OCI-LY3 (cell line): Measurements from ENCODE around the gene CEMIP2.

Experiments
- EZH2phosphoT487 ChIP-seq: fragments of 200-600 bp; shearing (Covaris generic); IDR thresholded peaks from 2 replicates; pipeline ENCODE4 v1.6.1; 2018; ENCODE audit warnings: antibody characterized with exemption, mixed run types, low read depth
- TF ChIP-seq, protein P1 (sequence below): fragments of 200-600, 300-600 bp; sonication (generic); IDR thresholded peaks from 2 replicates; pipeline ENCODE4 v1.5.1; 2014; ENCODE audit warnings: antibody characterized with exemption, low read length, low read depth

DNA sequence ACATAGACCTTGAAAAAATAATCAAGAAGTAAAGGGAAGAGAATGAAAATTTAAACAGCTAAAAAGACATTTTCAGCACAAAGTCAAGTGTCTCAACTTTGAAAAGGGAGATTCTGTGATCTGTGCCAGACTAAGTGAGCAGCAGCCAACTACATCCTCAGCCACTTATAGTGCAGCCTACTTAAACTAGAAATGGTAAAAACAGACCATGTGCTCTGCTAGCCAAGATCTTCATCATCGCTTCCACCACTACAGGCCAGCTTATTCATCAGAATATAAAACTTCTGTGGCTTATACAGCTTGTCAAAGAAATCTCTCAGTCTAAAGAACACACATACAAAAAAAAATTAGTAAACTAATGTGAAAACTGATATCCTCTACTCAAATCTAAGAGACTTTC is 63.5 kb downstream of the CEMIP2 start:
- TF ChIP-seq, protein P1, sequence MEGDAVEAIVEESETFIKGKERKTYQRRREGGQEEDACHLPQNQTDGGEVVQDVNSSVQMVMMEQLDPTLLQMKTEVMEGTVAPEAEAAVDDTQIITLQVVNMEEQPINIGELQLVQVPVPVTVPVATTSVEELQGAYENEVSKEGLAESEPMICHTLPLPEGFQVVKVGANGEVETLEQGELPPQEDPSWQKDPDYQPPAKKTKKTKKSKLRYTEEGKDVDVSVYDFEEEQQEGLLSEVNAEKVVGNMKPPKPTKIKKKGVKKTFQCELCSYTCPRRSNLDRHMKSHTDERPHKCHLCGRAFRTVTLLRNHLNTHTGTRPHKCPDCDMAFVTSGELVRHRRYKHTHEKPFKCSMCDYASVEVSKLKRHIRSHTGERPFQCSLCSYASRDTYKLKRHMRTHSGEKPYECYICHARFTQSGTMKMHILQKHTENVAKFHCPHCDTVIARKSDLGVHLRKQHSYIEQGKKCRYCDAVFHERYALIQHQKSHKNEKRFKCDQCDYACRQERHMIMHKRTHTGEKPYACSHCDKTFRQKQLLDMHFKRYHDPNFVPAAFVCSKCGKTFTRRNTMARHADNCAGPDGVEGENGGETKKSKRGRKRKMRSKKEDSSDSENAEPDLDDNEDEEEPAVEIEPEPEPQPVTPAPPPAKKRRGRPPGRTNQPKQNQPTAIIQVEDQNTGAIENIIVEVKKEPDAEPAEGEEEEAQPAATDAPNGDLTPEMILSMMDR = no peak
- TF ChIP-seq EZH2phosphoT487 = no peak
